ENCODE data around the gene TRIM9. TPM values are rescaled to one million over a fixed set of nuclear protein-coding genes. Genes with fewer than 3 reads are reported as not detected.

TRIM9 gene
- total and polyA plus RNA-seq, 2 experiments from 2014 or later: 4.4 to 6.2 TPM

- TF ChIP-seq, protein P1, sequence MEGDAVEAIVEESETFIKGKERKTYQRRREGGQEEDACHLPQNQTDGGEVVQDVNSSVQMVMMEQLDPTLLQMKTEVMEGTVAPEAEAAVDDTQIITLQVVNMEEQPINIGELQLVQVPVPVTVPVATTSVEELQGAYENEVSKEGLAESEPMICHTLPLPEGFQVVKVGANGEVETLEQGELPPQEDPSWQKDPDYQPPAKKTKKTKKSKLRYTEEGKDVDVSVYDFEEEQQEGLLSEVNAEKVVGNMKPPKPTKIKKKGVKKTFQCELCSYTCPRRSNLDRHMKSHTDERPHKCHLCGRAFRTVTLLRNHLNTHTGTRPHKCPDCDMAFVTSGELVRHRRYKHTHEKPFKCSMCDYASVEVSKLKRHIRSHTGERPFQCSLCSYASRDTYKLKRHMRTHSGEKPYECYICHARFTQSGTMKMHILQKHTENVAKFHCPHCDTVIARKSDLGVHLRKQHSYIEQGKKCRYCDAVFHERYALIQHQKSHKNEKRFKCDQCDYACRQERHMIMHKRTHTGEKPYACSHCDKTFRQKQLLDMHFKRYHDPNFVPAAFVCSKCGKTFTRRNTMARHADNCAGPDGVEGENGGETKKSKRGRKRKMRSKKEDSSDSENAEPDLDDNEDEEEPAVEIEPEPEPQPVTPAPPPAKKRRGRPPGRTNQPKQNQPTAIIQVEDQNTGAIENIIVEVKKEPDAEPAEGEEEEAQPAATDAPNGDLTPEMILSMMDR (conservative IDR thresholded peaks at IDR 0.05; ENCODE audit: low read depth in 2 of 2): no peak
- TF ChIP-seq ETS1 (IDR thresholded peaks at IDR 0.05) (no peak), JUNB (IDR thresholded peaks at IDR 0.05; ENCODE audit: unreplicated experiment) (no peak), ZNF331 (CRISPR knock-in tag; IDR thresholded peaks at IDR 0.05; ENCODE audit: low read depth) (no peak), CREB1 (CRISPR knock-in tag; IDR thresholded peaks at IDR 0.05; ENCODE audit: low read depth) (no peak), EZH2 (IDR thresholded peaks at IDR 0.05; ENCODE audit: low read depth, unreplicated experiment) (no peak), NANOG (IDR thresholded peaks at IDR 0.05; ENCODE audit: borderline replicate concordance) (no peak)
Observed at GRCh38 chr14:50932156-50932555, 162.7 kb downstream of the TRIM9 start (continued).

DNA sequence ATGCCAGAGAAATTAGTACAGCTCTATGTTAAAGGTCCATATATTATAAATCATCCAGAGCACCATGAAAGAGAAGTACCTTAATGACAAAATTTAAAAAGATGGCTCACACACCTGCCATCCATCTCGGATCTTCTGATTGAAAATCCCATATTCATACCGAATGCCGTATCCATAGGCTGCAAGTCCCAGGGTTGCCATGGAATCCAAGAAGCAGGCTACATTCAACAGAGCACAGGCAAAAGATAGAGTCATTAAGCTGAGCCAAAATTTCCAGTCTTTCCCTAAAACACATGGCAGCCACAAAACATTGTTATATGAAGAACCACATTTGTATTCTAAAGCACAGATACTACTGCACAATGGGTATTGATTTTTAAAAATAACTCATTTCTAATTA lies 163.3 kb downstream of the TRIM9 start:
- Histone ChIP-seq H2AFZ (no peak overlapping the region), H3K9me2 (ENCODE audit: insufficient read depth) (no peaks in the 10 kb centered on the region)
- no peaks in the 10 kb centered on the region for H3K27me3 Mint-ChIP-seq (ENCODE audit: insufficient read depth, low read depth, poor library complexity)
- TF ChIP-seq CREB1 (CRISPR knock-in tag; IDR thresholded peaks at IDR 0.05; ENCODE audit: low read depth) (no peak), ZNF114 (CRISPR knock-in tag; IDR thresholded peaks at IDR 0.05) (no peak)
- TF ChIP-seq, protein P1 (conservative IDR thresholded peaks at IDR 0.05; ENCODE audit: low read depth in 2 of 2): no peak
- TF ChIP-seq, protein P2, sequence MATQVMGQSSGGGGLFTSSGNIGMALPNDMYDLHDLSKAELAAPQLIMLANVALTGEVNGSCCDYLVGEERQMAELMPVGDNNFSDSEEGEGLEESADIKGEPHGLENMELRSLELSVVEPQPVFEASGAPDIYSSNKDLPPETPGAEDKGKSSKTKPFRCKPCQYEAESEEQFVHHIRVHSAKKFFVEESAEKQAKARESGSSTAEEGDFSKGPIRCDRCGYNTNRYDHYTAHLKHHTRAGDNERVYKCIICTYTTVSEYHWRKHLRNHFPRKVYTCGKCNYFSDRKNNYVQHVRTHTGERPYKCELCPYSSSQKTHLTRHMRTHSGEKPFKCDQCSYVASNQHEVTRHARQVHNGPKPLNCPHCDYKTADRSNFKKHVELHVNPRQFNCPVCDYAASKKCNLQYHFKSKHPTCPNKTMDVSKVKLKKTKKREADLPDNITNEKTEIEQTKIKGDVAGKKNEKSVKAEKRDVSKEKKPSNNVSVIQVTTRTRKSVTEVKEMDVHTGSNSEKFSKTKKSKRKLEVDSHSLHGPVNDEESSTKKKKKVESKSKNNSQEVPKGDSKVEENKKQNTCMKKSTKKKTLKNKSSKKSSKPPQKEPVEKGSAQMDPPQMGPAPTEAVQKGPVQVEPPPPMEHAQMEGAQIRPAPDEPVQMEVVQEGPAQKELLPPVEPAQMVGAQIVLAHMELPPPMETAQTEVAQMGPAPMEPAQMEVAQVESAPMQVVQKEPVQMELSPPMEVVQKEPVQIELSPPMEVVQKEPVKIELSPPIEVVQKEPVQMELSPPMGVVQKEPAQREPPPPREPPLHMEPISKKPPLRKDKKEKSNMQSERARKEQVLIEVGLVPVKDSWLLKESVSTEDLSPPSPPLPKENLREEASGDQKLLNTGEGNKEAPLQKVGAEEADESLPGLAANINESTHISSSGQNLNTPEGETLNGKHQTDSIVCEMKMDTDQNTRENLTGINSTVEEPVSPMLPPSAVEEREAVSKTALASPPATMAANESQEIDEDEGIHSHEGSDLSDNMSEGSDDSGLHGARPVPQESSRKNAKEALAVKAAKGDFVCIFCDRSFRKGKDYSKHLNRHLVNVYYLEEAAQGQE (IDR thresholded peaks at IDR 0.05; ENCODE audit: unreplicated experiment): no peak
- TF ChIP-seq, protein P3, sequence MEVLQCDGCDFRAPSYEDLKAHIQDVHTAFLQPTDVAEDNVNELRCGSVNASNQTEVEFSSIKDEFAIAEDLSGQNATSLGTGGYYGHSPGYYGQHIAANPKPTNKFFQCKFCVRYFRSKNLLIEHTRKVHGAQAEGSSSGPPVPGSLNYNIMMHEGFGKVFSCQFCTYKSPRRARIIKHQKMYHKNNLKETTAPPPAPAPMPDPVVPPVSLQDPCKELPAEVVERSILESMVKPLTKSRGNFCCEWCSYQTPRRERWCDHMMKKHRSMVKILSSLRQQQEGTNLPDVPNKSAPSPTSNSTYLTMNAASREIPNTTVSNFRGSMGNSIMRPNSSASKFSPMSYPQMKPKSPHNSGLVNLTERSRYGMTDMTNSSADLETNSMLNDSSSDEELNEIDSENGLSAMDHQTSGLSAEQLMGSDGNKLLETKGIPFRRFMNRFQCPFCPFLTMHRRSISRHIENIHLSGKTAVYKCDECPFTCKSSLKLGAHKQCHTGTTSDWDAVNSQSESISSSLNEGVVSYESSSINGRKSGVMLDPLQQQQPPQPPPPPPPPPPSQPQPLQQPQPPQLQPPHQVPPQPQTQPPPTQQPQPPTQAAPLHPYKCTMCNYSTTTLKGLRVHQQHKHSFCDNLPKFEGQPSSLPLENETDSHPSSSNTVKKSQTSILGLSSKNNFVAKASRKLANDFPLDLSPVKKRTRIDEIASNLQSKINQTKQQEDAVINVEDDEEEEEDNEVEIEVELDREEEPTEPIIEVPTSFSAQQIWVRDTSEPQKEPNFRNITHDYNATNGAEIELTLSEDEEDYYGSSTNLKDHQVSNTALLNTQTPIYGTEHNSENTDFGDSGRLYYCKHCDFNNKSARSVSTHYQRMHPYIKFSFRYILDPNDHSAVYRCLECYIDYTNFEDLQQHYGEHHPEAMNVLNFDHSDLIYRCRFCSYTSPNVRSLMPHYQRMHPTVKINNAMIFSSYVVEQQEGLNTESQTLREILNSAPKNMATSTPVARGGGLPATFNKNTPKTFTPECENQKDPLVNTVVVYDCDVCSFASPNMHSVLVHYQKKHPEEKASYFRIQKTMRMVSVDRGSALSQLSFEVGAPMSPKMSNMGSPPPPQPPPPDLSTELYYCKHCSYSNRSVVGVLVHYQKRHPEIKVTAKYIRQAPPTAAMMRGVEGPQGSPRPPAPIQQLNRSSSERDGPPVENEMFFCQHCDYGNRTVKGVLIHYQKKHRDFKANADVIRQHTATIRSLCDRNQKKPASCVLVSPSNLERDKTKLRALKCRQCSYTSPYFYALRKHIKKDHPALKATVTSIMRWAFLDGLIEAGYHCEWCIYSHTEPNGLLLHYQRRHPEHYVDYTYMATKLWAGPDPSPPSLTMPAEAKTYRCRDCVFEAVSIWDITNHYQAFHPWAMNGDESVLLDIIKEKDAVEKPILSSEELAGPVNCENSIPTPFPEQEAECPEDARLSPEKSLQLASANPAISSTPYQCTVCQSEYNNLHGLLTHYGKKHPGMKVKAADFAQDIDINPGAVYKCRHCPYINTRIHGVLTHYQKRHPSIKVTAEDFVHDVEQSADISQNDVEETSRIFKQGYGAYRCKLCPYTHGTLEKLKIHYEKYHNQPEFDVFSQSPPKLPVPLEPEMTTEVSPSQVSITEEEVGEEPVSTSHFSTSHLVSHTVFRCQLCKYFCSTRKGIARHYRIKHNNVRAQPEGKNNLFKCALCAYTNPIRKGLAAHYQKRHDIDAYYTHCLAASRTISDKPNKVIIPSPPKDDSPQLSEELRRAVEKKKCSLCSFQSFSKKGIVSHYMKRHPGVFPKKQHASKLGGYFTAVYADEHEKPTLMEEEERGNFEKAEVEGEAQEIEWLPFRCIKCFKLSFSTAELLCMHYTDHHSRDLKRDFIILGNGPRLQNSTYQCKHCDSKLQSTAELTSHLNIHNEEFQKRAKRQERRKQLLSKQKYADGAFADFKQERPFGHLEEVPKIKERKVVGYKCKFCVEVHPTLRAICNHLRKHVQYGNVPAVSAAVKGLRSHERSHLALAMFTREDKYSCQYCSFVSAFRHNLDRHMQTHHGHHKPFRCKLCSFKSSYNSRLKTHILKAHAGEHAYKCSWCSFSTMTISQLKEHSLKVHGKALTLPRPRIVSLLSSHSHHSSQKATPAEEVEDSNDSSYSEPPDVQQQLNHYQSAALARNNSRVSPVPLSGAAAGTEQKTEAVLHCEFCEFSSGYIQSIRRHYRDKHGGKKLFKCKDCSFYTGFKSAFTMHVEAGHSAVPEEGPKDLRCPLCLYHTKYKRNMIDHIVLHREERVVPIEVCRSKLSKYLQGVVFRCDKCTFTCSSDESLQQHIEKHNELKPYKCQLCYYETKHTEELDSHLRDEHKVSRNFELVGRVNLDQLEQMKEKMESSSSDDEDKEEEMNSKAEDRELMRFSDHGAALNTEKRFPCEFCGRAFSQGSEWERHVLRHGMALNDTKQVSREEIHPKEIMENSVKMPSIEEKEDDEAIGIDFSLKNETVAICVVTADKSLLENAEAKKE (CRISPR knock-in tag; IDR thresholded peaks at IDR 0.05): no peak

More for the DNA sequence above, 163.3 kb downstream of the TRIM9 start:
- H3K36me3 Mint-ChIP-seq (ENCODE audit: low read depth): peaks cover 11% of the 10 kb centered on the region
- no peaks in the 10 kb centered on the region for H3K4me1 ChIP-seq (ENCODE audit: insufficient read depth)
- no peak overlapping the region for H3K27ac ChIP-seq (ENCODE audit: low read depth)
- no peaks in the 10 kb centered on the region for H3K4me1 Mint-ChIP-seq
- H3K4me2 ChIP-seq: no peak overlapping the region
- ATAC-seq: no peak
- no peaks in the 10 kb centered on the region for H3K9me3 Mint-ChIP-seq
- DNase-seq (ENCODE audit: low spot score): no peak
- H3K4me3 Mint-ChIP-seq: no peak overlapping the region
- H3K36me3 ChIP-seq (ENCODE audit: insufficient read depth): peaks cover 41% of the 10 kb centered on the region
- H3K79me2 ChIP-seq (replicated peaks; ENCODE audit: insufficient read depth): no peaks in the 10 kb centered on the region
- peaks cover 5% of the 10 kb centered on the region for H4K20me1 ChIP-seq (replicated peaks; ENCODE audit: insufficient read depth)
- no peaks in the 10 kb centered on the region for H3F3A ChIP-seq (replicated peaks; ENCODE audit: low read depth)
- no peak overlapping the region for H3K4me3 ChIP-seq
- H3K27me3 ChIP-seq (ENCODE audit: insufficient read depth): no peaks in the 10 kb centered on the region
- H3K27ac Mint-ChIP-seq: no peak overlapping the region
